SK-N-MC (cell line): ENCODE measurements around the gene C2CD4B.

Experiments
- EZH2 ChIP-seq: fragments of 200-600 bp; sonication (generic); IDR thresholded peaks from one replicate; pipeline ENCODE4 v1.6.1; 2017; ENCODE audit warnings: antibody characterized with exemption
- FOXP2 ChIP-seq: optimal IDR thresholded peaks from 2 replicates; pipeline ENCODE3; 2011; ENCODE audit warnings: mild to moderate bottlenecking, moderate library complexity; ENCODE audit not compliant: insufficient read depth; ENCODE audit errors: extremely low read length, control extremely low read depth
- POLR2AphosphoS5 ChIP-seq: IDR thresholded peaks from 2 replicates; pipeline ENCODE4 v1.6.1; 2012; ENCODE audit warnings: mild to moderate bottlenecking, low read depth, low read length, borderline replicate concordance

- TF ChIP-seq POLR2AphosphoS5 (no peak), EZH2 (no peak), FOXP2 (no peak)
Measured at GRCh38 chr15:62165104-62165792, at the start of gene C2CD4B.
